AG09319 (cell line): ENCODE measurements around the gene MAD1L1.
A peak's percentile ranks its signal among the peaks of the same experiment; 100 is the strongest.

Experiments used
- DNase-seq: peaks from one replicate; pipeline ENCODE4 v3.0.0-alpha.2; 2010; ENCODE audit warnings: low read depth; ENCODE audit errors: extremely low read depth
- TF ChIP-seq, protein P1 (sequence below): IDR thresholded peaks from 2 replicates; pipeline ENCODE4 v1.5.1; 2011; ENCODE audit warnings: low read depth, mild to moderate bottlenecking, inconsistent platforms, low read length, moderate library complexity

The MAD1L1 gene

DNA sequence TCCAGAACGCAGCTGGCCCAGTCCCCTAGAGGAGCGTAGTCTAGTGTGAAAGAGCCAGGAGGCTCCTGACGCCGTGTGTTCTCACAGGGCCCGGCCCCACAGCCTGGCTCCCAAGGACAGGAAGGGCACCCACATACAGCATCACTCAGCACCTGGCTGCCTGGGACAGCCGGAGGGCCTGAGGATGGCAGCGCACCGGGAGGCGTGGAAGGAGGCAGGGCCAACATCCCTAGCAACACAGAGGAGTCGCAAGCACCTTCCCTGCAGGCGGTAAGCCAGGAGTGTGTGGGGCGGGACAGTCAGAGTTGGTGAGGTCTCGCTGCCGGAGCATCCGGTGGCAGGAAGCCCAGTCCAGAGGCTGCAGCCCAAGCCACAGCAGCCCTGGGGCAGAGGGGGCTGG, 125.8 kb downstream of the MAD1L1 start:
- TF ChIP-seq, protein P1, sequence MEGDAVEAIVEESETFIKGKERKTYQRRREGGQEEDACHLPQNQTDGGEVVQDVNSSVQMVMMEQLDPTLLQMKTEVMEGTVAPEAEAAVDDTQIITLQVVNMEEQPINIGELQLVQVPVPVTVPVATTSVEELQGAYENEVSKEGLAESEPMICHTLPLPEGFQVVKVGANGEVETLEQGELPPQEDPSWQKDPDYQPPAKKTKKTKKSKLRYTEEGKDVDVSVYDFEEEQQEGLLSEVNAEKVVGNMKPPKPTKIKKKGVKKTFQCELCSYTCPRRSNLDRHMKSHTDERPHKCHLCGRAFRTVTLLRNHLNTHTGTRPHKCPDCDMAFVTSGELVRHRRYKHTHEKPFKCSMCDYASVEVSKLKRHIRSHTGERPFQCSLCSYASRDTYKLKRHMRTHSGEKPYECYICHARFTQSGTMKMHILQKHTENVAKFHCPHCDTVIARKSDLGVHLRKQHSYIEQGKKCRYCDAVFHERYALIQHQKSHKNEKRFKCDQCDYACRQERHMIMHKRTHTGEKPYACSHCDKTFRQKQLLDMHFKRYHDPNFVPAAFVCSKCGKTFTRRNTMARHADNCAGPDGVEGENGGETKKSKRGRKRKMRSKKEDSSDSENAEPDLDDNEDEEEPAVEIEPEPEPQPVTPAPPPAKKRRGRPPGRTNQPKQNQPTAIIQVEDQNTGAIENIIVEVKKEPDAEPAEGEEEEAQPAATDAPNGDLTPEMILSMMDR = no peak
- DNase-seq = no peak

DNA sequence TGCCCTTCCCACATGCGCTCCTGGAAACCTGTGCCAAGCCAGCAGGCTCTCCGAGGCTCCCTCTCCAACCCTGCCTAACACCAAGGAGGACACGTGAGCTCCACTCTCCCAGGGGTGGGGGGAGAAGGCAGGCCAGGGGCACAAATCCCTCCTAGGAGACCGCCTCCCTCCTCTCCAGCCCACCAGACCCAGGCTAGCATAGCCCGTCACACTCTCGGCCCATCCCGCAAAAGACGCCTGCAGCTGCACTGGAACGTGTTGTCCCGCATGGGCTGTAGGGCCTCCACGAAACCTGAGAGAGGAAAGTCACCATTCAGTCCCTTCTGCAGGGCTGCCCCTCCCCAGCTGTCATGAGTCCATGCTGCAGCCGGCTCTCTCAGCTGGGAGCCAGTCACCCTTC, 126.3 kb downstream of the MAD1L1 start:
- DNase-seq = no peak
- TF ChIP-seq, protein P1 = no peak

DNA sequence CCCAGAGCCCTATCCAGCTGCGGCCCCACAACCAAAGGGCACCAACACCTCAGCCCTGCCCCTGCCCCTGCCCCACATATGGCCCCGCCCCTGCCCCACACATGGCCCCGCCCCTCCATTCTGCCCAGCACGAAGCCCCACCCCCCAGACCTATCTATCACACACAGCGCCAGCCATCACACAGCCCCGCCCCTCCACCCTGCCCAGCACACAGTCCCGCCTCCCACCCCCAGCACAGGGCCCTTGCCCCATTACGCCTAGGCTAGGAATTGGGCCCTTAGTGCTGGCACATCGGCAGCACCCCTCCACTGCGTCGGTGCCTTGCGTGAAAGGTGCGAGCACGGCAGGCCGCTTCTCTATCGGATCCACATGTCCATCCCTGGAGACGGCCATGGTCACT, 126.8 kb downstream of the MAD1L1 start:
- TF ChIP-seq, protein P1 = no peak
- no peak for DNase-seq

DNA sequence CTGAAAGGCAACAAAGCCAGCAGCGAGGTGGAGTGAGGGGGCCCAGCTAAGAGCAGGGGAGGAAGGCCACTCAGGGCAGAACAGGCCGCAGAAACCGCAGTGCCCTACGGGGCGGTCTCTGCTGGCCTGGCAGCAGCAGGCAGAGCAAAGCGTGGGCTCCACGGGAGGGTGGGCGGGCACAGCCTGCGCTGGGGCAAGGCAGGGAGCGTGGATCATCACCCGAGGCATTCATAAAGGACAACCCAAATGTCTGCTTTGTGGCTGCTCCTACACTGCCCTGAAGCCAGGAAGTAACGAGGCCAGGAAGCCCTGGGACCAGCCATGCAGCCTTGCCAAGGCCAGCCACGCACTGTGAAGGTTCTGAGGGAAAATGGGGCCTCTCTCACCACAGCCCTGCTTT, 127.5 kb downstream of the MAD1L1 start:
- TF ChIP-seq, protein P1 = no peak
- DNase-seq = no peak

DNA sequence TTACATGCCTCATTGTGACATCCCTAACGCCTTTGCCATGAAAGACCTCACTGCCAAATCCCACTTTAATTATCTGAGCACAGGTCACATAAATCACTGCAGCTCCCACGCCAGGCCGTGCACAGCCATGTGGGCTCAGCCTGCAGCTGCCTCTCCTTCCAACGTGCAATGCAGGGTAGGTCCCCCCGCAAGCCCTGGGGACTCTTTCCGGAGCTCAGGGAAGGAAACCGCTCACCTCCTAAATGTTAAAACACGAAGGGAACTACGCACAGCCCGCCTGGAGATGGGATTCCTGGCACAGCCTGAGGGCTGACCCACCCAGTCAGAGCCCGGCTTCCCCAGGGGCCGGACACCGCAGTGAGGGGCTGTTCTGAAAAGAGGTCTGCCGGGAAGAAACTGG, 128.0 kb downstream of the MAD1L1 start:
- TF ChIP-seq, protein P1 = no peak
- no peak for DNase-seq

DNA sequence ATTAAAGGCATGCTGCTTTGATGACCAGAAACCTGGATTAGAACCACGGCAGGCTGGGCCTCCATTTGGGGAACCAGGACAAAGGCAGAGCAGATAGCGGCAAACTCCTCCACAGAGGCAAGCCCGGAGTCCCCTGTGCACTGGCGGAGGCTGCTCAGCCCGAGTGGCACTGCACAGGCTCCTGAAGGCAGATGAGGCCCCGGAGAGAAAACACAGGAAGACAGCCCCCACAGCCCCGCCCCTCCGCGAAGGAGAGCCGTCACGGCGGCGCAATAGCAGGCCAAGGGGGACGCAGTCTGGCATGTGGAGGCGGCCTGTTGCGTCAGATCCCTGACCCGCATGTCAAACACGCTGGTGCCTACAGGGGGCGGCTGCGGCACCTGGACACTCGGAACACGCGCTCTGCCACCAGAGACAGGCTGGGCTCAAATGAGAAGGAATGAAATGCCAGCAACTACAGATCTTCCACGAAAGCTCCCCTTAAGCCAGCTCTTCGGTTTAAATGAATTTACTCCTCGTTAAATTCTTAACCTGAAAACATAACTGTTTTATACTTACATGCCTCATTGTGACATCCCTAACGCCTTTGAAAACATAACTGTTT, 128.5 kb downstream of the MAD1L1 start:
- TF ChIP-seq, protein P1 = peak; percentile 78
- peak; percentile 78 for DNase-seq

DNA sequence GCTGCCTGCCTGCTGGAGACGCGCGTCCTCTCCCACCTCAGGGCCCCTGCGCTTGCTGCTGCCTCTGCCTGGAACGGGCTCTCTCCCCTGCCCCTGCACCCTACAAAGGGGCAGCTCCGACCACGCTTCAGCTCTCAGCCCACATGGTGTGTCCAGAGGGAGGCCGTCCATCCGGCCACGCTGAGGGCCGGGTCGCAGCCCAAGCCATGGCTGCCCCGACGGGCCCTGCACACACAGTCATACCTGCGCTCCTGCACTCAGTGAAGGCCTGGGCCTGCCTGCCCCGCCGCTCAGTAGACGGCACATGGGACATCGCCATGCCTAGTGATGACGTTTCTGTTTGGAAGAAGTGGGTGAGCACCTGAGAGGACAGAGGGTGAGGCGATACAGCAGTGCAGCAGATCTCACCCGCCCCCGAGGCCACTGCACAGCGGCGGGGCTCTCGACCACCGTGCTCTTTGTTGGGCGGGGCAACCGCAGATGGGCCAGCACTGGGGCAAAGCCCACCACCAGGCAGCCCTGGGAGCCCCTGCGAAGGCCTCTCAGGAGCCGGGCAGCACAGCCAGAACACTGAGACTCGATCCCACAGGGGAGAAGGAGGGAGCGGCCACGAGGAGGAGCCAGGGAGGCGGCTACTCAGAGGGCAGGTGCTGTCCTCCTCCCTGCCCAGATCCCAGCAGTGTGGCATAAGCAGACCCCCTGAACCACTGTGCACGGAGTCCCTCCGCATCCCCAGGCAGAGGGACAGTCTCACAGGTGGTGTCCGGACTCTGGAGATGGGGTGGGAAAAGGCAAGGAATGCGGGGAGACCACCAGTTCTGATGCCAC, 129.5 kb downstream of the MAD1L1 start:
- DNase-seq = no peak
- TF ChIP-seq, protein P1 = no peak
